HepG2 (cell line): ENCODE measurements around the gene SEL1L2. TPM values are rescaled to one million over a fixed set of nuclear protein-coding genes. Genes with fewer than 3 reads are reported as not detected.
A peak's percentile ranks its signal among the peaks of the same experiment; 100 is the strongest.

ENCODE experiments used
- CREM ChIP-seq, 2 experiments: sonication (generic) in 1 of 2; formaldehyde crosslinking in 1 of 2; IDR thresholded peaks; 2 replicates each; pipeline versions ENCODE4 v1.4.0 to v1.6.1; 2016 to 2020; ENCODE audit warnings: antibody characterized with exemption in 1 of 2, mild to moderate bottlenecking in 1 of 2, missing genetic modification reagents in 1 of 2
- E2F5 ChIP-seq: sonication (generic); formaldehyde crosslinking; conservative IDR thresholded peaks from 2 replicates; pipeline ENCODE4 v1.4.0; 2020; ENCODE audit warnings: missing genetic modification reagents
- FOXM1 ChIP-seq: sonication (generic); formaldehyde crosslinking; IDR thresholded peaks from 2 replicates; pipeline ENCODE4 v1.5.0; 2020; ENCODE audit warnings: missing genetic modification reagents
- GLI4 ChIP-seq: sonication (generic); formaldehyde crosslinking; IDR thresholded peaks from 2 replicates; pipeline ENCODE4 v1.5.1; 2020; ENCODE audit warnings: missing genetic modification reagents, mild to moderate bottlenecking, moderate library complexity, borderline replicate concordance
- HDAC1 ChIP-seq: sonication (generic); formaldehyde crosslinking; IDR thresholded peaks from 2 replicates; pipeline ENCODE4 v1.5.1; 2020; ENCODE audit warnings: mild to moderate bottlenecking, missing genetic modification reagents
- HDAC2 ChIP-seq: sonication (generic); formaldehyde crosslinking; IDR thresholded peaks from 2 replicates; pipeline ENCODE4 v1.4.0; 2020; ENCODE audit warnings: missing genetic modification reagents
- IRX3 ChIP-seq: sonication (generic); formaldehyde crosslinking; IDR thresholded peaks from 2 replicates; pipeline ENCODE4 v1.8.1; 2023; ENCODE audit warnings: mild to moderate bottlenecking, low read depth, missing genetic modification reagents, borderline replicate concordance
- KDM6A ChIP-seq: IDR thresholded peaks from 2 replicates; pipeline ENCODE4 v1.6.1; 2016; ENCODE audit warnings: low read depth
- LCORL ChIP-seq, 2 experiments: fragments of 450-650 bp in 1 of 2; sonication (generic) in 1 of 2; formaldehyde crosslinking in 1 of 2; IDR thresholded peaks; 2 replicates each; pipeline versions ENCODE4 v1.5.0 to v1.6.1; 2017 to 2020; ENCODE audit warnings: antibody characterized with exemption in 1 of 2, missing genetic modification reagents in 1 of 2
- MAFK ChIP-seq, 2 experiments: IDR thresholded peaks in 1 of 2; conservative IDR thresholded peaks in 1 of 2; 2 replicates each; pipeline ENCODE4 v1.6.1; 2011; ENCODE audit warnings: improper control_type of control experiment in 2 of 2, low read length in 2 of 2
- MIER2 ChIP-seq: IDR thresholded peaks from 2 replicates; pipeline ENCODE4 v1.6.1; 2016; ENCODE audit warnings: missing biosample characterization, missing genetic modification reagents
- MXD4 ChIP-seq: IDR thresholded peaks from 2 replicates; pipeline ENCODE4 v1.6.1; 2016; ENCODE audit warnings: mild to moderate bottlenecking, missing biosample characterization, missing genetic modification reagents
- ONECUT2 ChIP-seq: sonication (generic); formaldehyde crosslinking; IDR thresholded peaks from 2 replicates; pipeline ENCODE4 v1.4.0; 2020; ENCODE audit warnings: missing genetic modification reagents
- RXRA ChIP-seq: sonication (generic); formaldehyde crosslinking; IDR thresholded peaks from 2 replicates; pipeline ENCODE4 v1.5.1; 2020; ENCODE audit warnings: missing genetic modification reagents
- SIX1 ChIP-seq: sonication (generic); formaldehyde crosslinking; IDR thresholded peaks from 2 replicates; pipeline ENCODE4 v1.4.0; 2020; ENCODE audit warnings: missing genetic modification reagents, borderline replicate concordance
- SOX13 ChIP-seq, 3 experiments: fragments of 450-650 bp in 1 of 3; sonication (generic) in 1 of 3; formaldehyde crosslinking in 1 of 3; IDR thresholded peaks in 2 of 3; conservative IDR thresholded peaks in 1 of 3; 2 replicates each; pipeline versions ENCODE4 v1.5.0 to v1.6.1; 2016 to 2020; ENCODE audit warnings: antibody characterized with exemption in 1 of 3, mild to moderate bottlenecking in 1 of 3, missing compliant biosample characterization in 1 of 3, missing genetic modification reagents in 1 of 3, moderate library complexity in 1 of 3
- SRY ChIP-seq: sonication (generic); formaldehyde crosslinking; IDR thresholded peaks from 2 replicates; pipeline ENCODE4 v1.8.0; 2022; ENCODE audit warnings: mild to moderate bottlenecking, missing genetic modification reagents
- U2AF1 ChIP-seq: fragments of 200-400 bp; formaldehyde crosslinking; optimal IDR thresholded peaks from 2 replicates; pipeline ENCODE3; 2017; ENCODE audit warnings: mild to moderate bottlenecking, low read depth, low read length
- ZNF225 ChIP-seq: sonication (generic); formaldehyde crosslinking; IDR thresholded peaks from 2 replicates; pipeline ENCODE4 v1.4.0; 2020; ENCODE audit warnings: mild to moderate bottlenecking, missing genetic modification reagents
- ZNF235 ChIP-seq: sonication (generic); formaldehyde crosslinking; IDR thresholded peaks from 2 replicates; pipeline ENCODE4 v1.8.1; 2023; ENCODE audit warnings: mild to moderate bottlenecking, missing genetic modification reagents, borderline replicate concordance
- ZNF333 ChIP-seq: sonication (generic); formaldehyde crosslinking; IDR thresholded peaks from 2 replicates; pipeline ENCODE4 v1.4.0; 2020; ENCODE audit warnings: mild to moderate bottlenecking, missing genetic modification reagents, borderline replicate concordance
- ZNF343 ChIP-seq: sonication (generic); formaldehyde crosslinking; IDR thresholded peaks from 2 replicates; pipeline ENCODE4 v1.4.0; 2020; ENCODE audit warnings: mild to moderate bottlenecking, missing genetic modification reagents
- ZNF431 ChIP-seq: sonication (generic); formaldehyde crosslinking; IDR thresholded peaks from 2 replicates; pipeline ENCODE4 v1.9.0; 2022; ENCODE audit warnings: missing genetic modification reagents, low read depth, mild to moderate bottlenecking, borderline replicate concordance
- ZNF556 ChIP-seq: sonication (generic); formaldehyde crosslinking; IDR thresholded peaks from 2 replicates; pipeline ENCODE4 v1.4.0; 2020; ENCODE audit warnings: mild to moderate bottlenecking, missing genetic modification reagents, borderline replicate concordance
- ZNF678 ChIP-seq: sonication (generic); formaldehyde crosslinking; IDR thresholded peaks from 2 replicates; pipeline ENCODE4 v1.4.0; 2020; ENCODE audit warnings: mild to moderate bottlenecking, missing genetic modification reagents
- ZSCAN12 ChIP-seq: sonication (generic); formaldehyde crosslinking; IDR thresholded peaks from 2 replicates; pipeline ENCODE4 v1.9.0; 2021; ENCODE audit warnings: mild to moderate bottlenecking, missing genetic modification reagents
- polyA plus RNA-seq, 8 experiments: library from polyadenylated mRNA; depleted of rRNA in 3 of 8; stranded (reverse) in 7 of 8; unstranded in 1 of 8; fragments of >200 nt; fragmentation: Illumina TruSeq in 4 of 8; extraction: Trizol in 4 of 8; gene quantifications; 2 replicates each; pipeline versions ENCODE4 v1.2.1 to v1.2.3, GENCODE V29; 2011 to 2016; ENCODE audit warnings: low read depth in 4 of 8, missing spikeins in 1 of 8, mixed read lengths in 1 of 8; ENCODE audit not compliant: insufficient read depth in 1 of 8
- total RNA-seq, 5 experiments: library from RNA; depleted of rRNA; stranded (reverse); fragments of >200 nt; fragmentation: Illumina TruSeq; extraction: Trizol; gene quantifications; 2 replicates each; pipeline ENCODE4 v1.2.3, GENCODE V29; 2016; ENCODE audit warnings: low read depth in 1 of 5
- TF ChIP-seq, protein P1 (sequence below): sonication (generic); formaldehyde crosslinking; IDR thresholded peaks from 2 replicates; pipeline ENCODE4 v1.5.0; 2020; ENCODE audit warnings: missing genetic modification reagents, mild to moderate bottlenecking, borderline replicate concordance

The SEL1L2 gene
- total and polyA plus RNA-seq, 2 of the 13 experiments (the other 11 are each of a cell fraction or from before 2014, with no cell fraction given): not detected

DNA sequence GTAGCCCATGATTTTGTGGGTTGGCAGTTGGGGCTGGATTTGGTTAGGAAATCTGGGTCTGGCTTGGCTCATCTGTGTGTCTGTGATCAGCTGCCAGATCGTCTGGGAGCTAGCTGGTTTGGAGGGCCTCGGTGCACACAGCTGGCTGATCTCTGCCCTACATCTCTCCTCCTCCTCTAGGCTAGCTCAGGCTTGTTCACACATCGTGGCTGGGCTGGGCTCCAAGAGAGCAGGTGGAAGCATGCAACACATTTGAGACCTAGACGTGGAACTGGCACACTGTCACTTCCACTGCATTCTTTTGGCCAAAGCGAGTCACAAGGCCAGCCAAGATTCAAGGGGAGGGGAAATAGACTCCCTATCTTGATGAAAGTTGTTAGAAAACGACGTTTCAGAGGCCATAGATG lies 189.7 kb downstream of the SEL1L2 start (continued):
- no peak for TF ChIP-seq E2F5 (CRISPR knock-in tag)
- TF ChIP-seq FOXM1 (CRISPR knock-in tag): no peak
- peak; percentile 60; the same call in 1 of the 2 replicates for TF ChIP-seq ZNF556 (CRISPR knock-in tag)
- peak; percentile 65; the same call in 1 of the 2 replicates for TF ChIP-seq ZNF343 (CRISPR knock-in tag)
- TF ChIP-seq GLI4 (CRISPR knock-in tag): no peak
- no peak for TF ChIP-seq LCORL (IDR thresholded peaks at IDR 0.05)
- TF ChIP-seq LCORL (CRISPR knock-in tag; IDR thresholded peaks at IDR 0.05): peak; percentile 80
- no peak for TF ChIP-seq CREM (IDR thresholded peaks at IDR 0.05)
- TF ChIP-seq CREM (CRISPR knock-in tag; IDR thresholded peaks at IDR 0.05): no peak
- TF ChIP-seq ZSCAN12: no peak
- TF ChIP-seq HDAC2: peak; percentile 74; the same call in 1 of the 2 replicates
- TF ChIP-seq IRX3 (CRISPR knock-in tag): peak; percentile 57; the same call in 1 of the 2 replicates
- no peak for TF ChIP-seq U2AF1
- peak; percentile 62; the same call in 1 of the 2 replicates for TF ChIP-seq SRY (CRISPR knock-in tag)
- TF ChIP-seq ZNF235 (CRISPR knock-in tag): no peak
- TF ChIP-seq ZNF431 (CRISPR knock-in tag): peak; percentile 72; the same call in 1 of the 2 replicates
- no peak for TF ChIP-seq ZNF225
- peak; percentile 94 for TF ChIP-seq RXRA (CRISPR knock-in tag)
- peak; percentile 40; the same call in 1 of the 2 replicates for TF ChIP-seq MXD4 (CRISPR knock-in tag)
- TF ChIP-seq ZNF333 (CRISPR knock-in tag): no peak
- TF ChIP-seq HDAC1 (CRISPR knock-in tag): peak; percentile 61; the same call in 1 of the 2 replicates
- no peak for TF ChIP-seq SOX13 (IDR thresholded peaks at IDR 0.05)
- peak in 1 of 2 experiments; percentile 22; a peak in 1 of 4 replicates for TF ChIP-seq SOX13 (CRISPR knock-in tag; conservative IDR thresholded peaks at IDR 0.05 in 1 of 2, IDR thresholded peaks at IDR 0.05 in 1 of 2)
- TF ChIP-seq, protein P1, sequence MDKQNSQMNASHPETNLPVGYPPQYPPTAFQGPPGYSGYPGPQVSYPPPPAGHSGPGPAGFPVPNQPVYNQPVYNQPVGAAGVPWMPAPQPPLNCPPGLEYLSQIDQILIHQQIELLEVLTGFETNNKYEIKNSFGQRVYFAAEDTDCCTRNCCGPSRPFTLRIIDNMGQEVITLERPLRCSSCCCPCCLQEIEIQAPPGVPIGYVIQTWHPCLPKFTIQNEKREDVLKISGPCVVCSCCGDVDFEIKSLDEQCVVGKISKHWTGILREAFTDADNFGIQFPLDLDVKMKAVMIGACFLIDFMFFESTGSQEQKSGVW (CRISPR knock-in tag): no peak
- TF ChIP-seq ZNF678: no peak
- TF ChIP-seq MAFK (conservative IDR thresholded peaks at IDR 0.05 in 1 of 2, IDR thresholded peaks at IDR 0.05 in 1 of 2; ENCODE audit: low read length in 2 of 2): 0 out of 4 replicates have a peak, but pooled peaks of 1 of the 2 experiments have one; percentile 12
- TF ChIP-seq SIX1: no peak
- TF ChIP-seq MIER2: 0 out of 2 replicates have a peak, but pooled peaks have one; percentile 63
- 0 out of 2 replicates have a peak, but pooled peaks have one; percentile 20 for TF ChIP-seq KDM6A (CRISPR knock-in tag)
- TF ChIP-seq ONECUT2: peak; percentile 63
